ENCODE data around the gene ZNF426. TPM values are rescaled to one million over a fixed set of nuclear protein-coding genes. Genes with fewer than 3 reads are reported as not detected.

Gene ZNF426
- total and polyA plus RNA-seq, 8 donors = 1.4 to 22.2 (median 3.8) TPM

DNA sequence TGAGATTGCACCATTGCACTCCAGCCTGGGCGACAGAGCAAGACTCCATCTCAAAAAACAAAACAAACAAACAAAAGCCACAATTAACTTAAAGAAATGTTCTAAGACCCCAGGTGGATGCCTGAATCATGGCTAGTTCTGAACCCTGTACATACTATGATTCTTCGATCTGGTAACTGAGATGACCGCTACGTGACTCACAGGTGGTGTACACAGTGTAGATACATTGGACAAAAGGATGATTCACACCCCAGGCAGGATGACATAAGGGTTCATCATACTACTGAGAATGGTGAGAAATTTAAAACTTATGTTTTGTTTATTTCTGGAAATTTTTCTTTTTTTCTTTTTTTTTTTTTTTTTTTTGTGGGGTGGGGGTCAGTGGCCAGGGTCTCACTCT lies 6.5 kb downstream of the ZNF426 start:
- WGBS, 5 donors = 90 to 99% (median 97%) methylated on average over 4 of the region's 4 CpGs

DNA sequence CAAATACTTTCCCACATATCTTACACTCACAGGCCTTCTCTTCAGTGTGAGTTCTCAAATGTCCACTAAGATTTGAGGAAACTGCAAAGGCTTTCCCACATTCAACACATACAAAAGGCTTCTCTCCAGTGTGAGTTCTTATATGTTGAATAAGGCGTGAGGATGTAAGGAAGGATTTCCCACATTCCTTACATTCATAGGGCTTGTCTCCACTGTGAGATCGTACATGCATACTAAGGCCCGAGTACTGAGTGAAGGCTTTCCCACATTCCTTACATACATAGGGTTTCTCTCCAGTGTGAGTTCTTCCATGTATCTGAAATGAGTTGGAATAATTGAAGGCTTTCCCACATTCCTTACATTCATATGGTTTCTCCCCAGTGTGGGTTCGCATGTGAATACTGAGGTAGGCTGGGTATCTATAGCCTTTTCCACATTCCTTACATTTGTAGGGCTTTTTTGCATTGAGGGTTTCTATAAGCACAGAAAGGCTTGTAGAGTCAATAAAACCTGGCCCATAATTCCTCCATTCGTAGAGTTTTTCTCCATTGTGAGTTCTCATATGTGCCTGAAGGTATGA lies 9.6 kb downstream of the ZNF426 start:
- Histone ChIP-seq H3K27me3 (no peaks in the 10 kb centered on the region), H3K27ac (no peak overlapping the region), H3K9me3 (peaks cover 66 to 100% (median 99%) of the 10 kb centered on the region in 4 donors), H3K4me3 (no peak overlapping the region), H3K4me1 (no peaks in the 10 kb centered on the region), H3K36me3 (peaks cover 61 to 97% (median 83%) of the 10 kb centered on the region in 4 donors)
- intact Hi-C loops (cut with DNase I; ENCODE audit: low total_unique reads) = no loop called here
- WGBS, 5 donors = 97 to 99% (median 98%) methylated on average over 5 of the region's 5 CpGs
- TF ChIP-seq, protein P1, sequence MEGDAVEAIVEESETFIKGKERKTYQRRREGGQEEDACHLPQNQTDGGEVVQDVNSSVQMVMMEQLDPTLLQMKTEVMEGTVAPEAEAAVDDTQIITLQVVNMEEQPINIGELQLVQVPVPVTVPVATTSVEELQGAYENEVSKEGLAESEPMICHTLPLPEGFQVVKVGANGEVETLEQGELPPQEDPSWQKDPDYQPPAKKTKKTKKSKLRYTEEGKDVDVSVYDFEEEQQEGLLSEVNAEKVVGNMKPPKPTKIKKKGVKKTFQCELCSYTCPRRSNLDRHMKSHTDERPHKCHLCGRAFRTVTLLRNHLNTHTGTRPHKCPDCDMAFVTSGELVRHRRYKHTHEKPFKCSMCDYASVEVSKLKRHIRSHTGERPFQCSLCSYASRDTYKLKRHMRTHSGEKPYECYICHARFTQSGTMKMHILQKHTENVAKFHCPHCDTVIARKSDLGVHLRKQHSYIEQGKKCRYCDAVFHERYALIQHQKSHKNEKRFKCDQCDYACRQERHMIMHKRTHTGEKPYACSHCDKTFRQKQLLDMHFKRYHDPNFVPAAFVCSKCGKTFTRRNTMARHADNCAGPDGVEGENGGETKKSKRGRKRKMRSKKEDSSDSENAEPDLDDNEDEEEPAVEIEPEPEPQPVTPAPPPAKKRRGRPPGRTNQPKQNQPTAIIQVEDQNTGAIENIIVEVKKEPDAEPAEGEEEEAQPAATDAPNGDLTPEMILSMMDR (IDR thresholded peaks at IDR 0.05) = no peak
- no peak for TF ChIP-seq EP300 (IDR thresholded peaks at IDR 0.05)
- TF ChIP-seq POLR2AphosphoS5 (IDR thresholded peaks at IDR 0.05) = no peak
- no peak for DNase-seq

More for the DNA sequence above, 6.5 kb downstream of the ZNF426 start:
- intact Hi-C loops (cut with DNase I; ENCODE audit: low total_unique reads) = no loop called here
- Histone ChIP-seq H3K36me3 (peaks cover 86 to 100% (median 99%) of the 10 kb centered on the region in 4 donors), H3K27ac (no peak overlapping the region), H3K27me3 (no peaks in the 10 kb centered on the region), H3K4me1 (peaks cover 0 to 8% (median 3%) of the 10 kb centered on the region in 4 donors), H3K9me3 (peaks cover 58 to 100% (median 92%) of the 10 kb centered on the region in 4 donors), H3K4me3 (no peak overlapping the region)
- TF ChIP-seq, protein P1 (IDR thresholded peaks at IDR 0.05) = no peak
- TF ChIP-seq EP300 (IDR thresholded peaks at IDR 0.05) (no peak), POLR2AphosphoS5 (IDR thresholded peaks at IDR 0.05) (no peak), POLR2A (IDR thresholded peaks at IDR 0.05) (no peak)
- no peak for DNase-seq

DNA sequence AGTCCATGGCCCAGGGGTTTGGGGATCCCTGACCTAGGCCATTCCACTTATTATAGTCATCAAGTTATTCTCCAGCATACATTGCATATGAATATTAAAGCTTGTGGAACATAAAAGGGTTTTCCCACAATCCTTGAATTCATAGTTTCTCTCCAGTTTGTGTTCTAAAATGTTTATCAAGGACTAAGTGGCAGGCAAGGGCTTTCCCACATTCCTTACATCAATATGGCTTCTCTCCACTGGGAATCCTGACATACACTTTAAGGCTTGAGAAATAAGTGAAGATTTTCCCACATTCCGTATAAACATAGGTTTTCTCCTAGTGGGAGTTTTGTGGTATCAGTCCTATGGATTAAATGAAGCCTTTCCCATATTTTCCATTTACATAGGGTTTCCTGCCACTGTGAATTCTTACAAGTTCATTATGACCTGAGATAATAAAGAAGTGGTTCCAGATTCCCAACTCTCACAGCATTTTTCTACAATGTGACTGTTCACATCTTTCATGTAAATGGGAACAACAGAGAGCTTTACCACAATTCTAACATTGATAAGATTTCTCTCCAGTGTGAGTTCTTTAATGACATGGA lies 14.5 kb downstream of the ZNF426 start:
- no peak for TF ChIP-seq EP300 (IDR thresholded peaks at IDR 0.05)
- TF ChIP-seq, protein P1 (IDR thresholded peaks at IDR 0.05) = no peak
- TF ChIP-seq POLR2AphosphoS5 (IDR thresholded peaks at IDR 0.05) = no peak
- no peak for TF ChIP-seq POLR2A (IDR thresholded peaks at IDR 0.05)
- no peak for DNase-seq
- 94 to 98% (median 97%) methylated on average over 1 of the region's 1 CpG for WGBS, 5 donors
- Histone ChIP-seq H3K36me3 (peaks cover 15 to 77% (median 39%) of the 10 kb centered on the region in 4 donors), H3K4me1 (no peaks in the 10 kb centered on the region), H3K27me3 (no peaks in the 10 kb centered on the region), H3K27ac (no peak overlapping the region), H3K4me3 (no peak overlapping the region), H3K9me3 (peaks cover 60 to 100% (median 99%) of the 10 kb centered on the region in 4 donors)
- intact Hi-C loops (cut with DNase I; ENCODE audit: low total_unique reads) = no loop called here

DNA sequence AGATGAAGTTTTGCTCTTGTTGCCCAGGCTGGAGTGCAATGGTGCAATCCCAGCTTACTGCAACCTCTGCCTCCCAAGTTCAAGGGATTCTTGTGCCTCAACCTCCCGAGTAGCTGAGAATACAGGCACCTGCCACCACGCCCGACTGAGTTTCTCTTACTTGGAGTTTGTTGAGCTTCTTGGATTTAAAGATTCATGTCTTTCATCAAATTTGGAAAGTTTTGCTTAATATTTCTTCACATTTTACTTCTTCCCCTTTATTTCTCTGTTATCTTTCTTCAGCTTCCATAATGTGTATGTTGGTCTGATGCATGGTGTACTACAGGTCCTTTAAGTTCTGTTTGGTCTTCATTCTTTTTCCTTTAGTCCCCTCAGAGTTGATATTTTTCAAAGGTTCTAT lies 31.2 kb downstream of the ZNF426 start:
- no peak for DNase-seq
- intact Hi-C loops (cut with DNase I; ENCODE audit: low total_unique reads) = no loop called here
- peaks cover 0 to 9% (median 0%) of the 10 kb centered on the region in 4 donors for H3K36me3 ChIP-seq
- no peaks in the 10 kb centered on the region for H3K27me3 ChIP-seq
- H3K9me3 ChIP-seq = peaks cover 3 to 96% (median 86%) of the 10 kb centered on the region in 4 donors
- no peak overlapping the region for H3K27ac ChIP-seq
- WGBS, 5 donors = 83 to 88% (median 85%) methylated on average over 3 of the region's 3 CpGs
- H3K4me1 ChIP-seq = no peaks in the 10 kb centered on the region
- TF ChIP-seq POLR2AphosphoS5 (IDR thresholded peaks at IDR 0.05) (no peak), POLR2A (IDR thresholded peaks at IDR 0.05) (no peak), EP300 (IDR thresholded peaks at IDR 0.05) (no peak)
- TF ChIP-seq, protein P1 (IDR thresholded peaks at IDR 0.05) = no peak
- no peak overlapping the region for H3K4me3 ChIP-seq
